ENCODE data around the gene SWAP70. TPM values are rescaled to one million over a fixed set of nuclear protein-coding genes. Genes with fewer than 3 reads are reported as not detected.

The SWAP70 gene
- total RNA-seq, 1 experiment from 2014 or later: 19.9 TPM

DNA sequence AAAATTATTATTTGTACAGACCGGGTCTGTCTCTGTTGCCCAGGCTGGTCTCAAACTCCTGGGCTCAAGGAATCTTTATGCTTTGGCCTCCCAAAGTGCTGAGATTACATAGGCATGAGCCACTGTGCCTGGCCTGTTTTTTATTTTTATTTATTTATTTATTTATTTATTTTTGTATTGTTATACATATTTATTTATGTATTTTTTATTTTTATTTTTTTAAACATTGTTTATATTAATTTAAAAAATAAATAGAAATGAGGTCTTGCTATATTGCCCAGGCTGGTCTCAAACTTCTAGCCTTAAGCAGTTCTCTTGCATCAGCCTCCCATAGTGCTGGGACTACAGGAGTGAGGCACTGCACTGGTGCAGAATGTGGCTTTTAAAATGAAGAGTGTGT, 47.0 kb downstream of the SWAP70 start:
- no peak for DNase-seq
- no peak overlapping the region for H3K4me3 Mint-ChIP-seq (ENCODE audit: low read depth, unreplicated experiment)
- H3K9me3 Mint-ChIP-seq (ENCODE audit: low read depth, unreplicated experiment): peaks cover 2% of the 10 kb centered on the region
- no peaks in the 10 kb centered on the region for H3K4me1 Mint-ChIP-seq (ENCODE audit: low read depth, unreplicated experiment)
- H3K36me3 Mint-ChIP-seq (ENCODE audit: insufficient read depth, unreplicated experiment): no peaks in the 10 kb centered on the region
- TF ChIP-seq, protein P1, sequence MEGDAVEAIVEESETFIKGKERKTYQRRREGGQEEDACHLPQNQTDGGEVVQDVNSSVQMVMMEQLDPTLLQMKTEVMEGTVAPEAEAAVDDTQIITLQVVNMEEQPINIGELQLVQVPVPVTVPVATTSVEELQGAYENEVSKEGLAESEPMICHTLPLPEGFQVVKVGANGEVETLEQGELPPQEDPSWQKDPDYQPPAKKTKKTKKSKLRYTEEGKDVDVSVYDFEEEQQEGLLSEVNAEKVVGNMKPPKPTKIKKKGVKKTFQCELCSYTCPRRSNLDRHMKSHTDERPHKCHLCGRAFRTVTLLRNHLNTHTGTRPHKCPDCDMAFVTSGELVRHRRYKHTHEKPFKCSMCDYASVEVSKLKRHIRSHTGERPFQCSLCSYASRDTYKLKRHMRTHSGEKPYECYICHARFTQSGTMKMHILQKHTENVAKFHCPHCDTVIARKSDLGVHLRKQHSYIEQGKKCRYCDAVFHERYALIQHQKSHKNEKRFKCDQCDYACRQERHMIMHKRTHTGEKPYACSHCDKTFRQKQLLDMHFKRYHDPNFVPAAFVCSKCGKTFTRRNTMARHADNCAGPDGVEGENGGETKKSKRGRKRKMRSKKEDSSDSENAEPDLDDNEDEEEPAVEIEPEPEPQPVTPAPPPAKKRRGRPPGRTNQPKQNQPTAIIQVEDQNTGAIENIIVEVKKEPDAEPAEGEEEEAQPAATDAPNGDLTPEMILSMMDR (IDR thresholded peaks at IDR 0.05; ENCODE audit: unreplicated experiment): no peak
- intact Hi-C loops (cut with micrococcal nuclease; ENCODE audit: unreplicated experiment): no loop called here
- BruUV-seq (replicated peaks): no TSS peak
- CTCF ChIA-PET: no interaction called here
- no peak overlapping the region for H3K27ac Mint-ChIP-seq (ENCODE audit: unreplicated experiment)
- H3K27me3 Mint-ChIP-seq (ENCODE audit: unreplicated experiment): no peaks in the 10 kb centered on the region

DNA sequence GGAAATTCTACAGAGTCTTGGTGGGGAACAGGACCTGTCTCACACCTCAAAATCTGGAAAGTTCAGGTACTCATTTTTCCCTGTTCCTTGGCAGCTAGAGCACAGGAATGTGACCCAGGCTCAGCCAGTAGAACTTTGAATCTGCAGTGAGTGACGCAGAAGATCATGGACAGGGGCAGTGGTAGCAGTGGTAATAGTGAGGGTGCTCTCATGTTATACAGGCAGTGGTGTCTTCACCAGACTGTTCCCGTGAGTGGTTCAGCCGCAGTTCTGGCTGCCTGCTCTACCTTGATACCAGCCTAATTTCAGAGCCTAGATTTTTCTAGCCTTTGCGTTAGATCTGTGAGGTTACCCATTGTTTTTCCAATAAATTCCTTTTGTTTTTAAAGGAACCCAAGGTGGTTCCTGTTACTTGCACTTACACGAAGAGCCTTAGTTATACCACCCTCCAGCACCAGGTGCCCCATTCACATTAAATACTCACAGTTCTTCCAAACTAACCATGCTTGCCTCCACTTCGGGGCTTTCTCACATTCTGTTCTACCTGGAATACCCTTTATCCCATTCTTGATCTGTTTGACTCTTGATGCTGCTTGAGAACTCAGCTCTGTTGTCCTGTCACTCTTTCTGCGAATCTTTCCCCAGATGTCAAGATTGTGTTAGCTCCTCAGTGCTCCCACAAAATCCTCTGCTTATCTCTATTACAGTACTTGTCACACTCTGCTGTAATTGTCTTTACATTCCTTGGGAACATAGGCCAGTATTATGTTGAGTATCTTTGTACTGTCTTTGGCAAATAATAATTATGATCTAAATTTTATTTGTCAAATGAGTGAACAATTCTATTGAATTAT, 47.8 kb downstream of the SWAP70 start:
- Mint-ChIP-seq H3K4me1 (ENCODE audit: low read depth, unreplicated experiment) (peaks cover 5% of the 10 kb centered on the region), H3K4me3 (ENCODE audit: low read depth, unreplicated experiment) (no peak overlapping the region), H3K27ac (ENCODE audit: unreplicated experiment) (no peak overlapping the region), H3K9me3 (ENCODE audit: low read depth, unreplicated experiment) (peaks cover 2% of the 10 kb centered on the region), H3K36me3 (ENCODE audit: insufficient read depth, unreplicated experiment) (no peaks in the 10 kb centered on the region), H3K27me3 (ENCODE audit: unreplicated experiment) (no peaks in the 10 kb centered on the region)
- DNase-seq: no peak
- no TSS peak for BruUV-seq (replicated peaks)
- CTCF ChIA-PET: no interaction called here
- TF ChIP-seq, protein P1 (IDR thresholded peaks at IDR 0.05; ENCODE audit: unreplicated experiment): no peak
- intact Hi-C loops (cut with micrococcal nuclease; ENCODE audit: unreplicated experiment): no loop called here

DNA sequence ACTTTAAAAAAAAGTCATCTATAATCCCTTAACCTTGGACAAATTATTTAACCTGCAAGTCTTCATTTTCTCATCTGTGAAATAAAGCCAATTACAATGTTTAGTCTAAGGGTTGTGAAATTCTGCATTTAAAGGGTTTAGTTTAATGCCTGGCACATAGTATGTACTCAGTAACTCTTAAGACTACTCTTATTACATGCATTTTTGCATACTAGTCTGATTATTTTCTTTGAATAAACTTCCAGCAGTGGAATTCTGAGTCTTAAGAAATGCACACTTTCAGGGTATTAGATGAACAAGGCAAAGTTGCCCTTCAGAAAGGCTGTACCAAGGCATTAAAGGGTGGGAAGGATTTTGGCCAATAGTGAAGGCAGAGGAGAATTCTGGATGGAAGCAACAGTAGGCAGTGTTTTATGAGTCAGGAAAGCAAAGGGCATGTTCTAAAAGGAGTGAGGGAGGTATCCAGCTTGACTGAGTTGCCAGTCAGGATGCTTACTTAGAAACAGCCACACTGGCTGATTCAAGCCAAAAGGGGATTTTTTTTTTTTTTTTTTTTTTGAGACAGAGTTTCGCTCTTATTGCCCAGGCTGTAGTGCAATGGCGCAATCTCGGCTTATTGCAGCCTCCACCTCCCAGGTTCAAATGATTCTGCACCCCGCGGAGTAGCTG, 50.5 kb downstream of the SWAP70 start:
- intact Hi-C loops (cut with micrococcal nuclease; ENCODE audit: unreplicated experiment): no loop called here
- no peaks in the 10 kb centered on the region for H3K36me3 Mint-ChIP-seq (ENCODE audit: insufficient read depth, unreplicated experiment)
- no peak overlapping the region for H3K4me3 Mint-ChIP-seq (ENCODE audit: low read depth, unreplicated experiment)
- CTCF ChIA-PET: interaction anchor here (1.0 kb wide), 1 partner anchor 101 kb away, joined by 3 read pairs; no protein-coding TSS in a partner anchor
- H3K9me3 Mint-ChIP-seq (ENCODE audit: low read depth, unreplicated experiment): no peaks in the 10 kb centered on the region
- BruUV-seq (replicated peaks): no TSS peak
- TF ChIP-seq, protein P1 (IDR thresholded peaks at IDR 0.05; ENCODE audit: unreplicated experiment): no peak
- no peak for DNase-seq
- peaks cover 11% of the 10 kb centered on the region for H3K4me1 Mint-ChIP-seq (ENCODE audit: low read depth, unreplicated experiment)
- H3K27ac Mint-ChIP-seq (ENCODE audit: unreplicated experiment): no peak overlapping the region
- H3K27me3 Mint-ChIP-seq (ENCODE audit: unreplicated experiment): no peaks in the 10 kb centered on the region

DNA sequence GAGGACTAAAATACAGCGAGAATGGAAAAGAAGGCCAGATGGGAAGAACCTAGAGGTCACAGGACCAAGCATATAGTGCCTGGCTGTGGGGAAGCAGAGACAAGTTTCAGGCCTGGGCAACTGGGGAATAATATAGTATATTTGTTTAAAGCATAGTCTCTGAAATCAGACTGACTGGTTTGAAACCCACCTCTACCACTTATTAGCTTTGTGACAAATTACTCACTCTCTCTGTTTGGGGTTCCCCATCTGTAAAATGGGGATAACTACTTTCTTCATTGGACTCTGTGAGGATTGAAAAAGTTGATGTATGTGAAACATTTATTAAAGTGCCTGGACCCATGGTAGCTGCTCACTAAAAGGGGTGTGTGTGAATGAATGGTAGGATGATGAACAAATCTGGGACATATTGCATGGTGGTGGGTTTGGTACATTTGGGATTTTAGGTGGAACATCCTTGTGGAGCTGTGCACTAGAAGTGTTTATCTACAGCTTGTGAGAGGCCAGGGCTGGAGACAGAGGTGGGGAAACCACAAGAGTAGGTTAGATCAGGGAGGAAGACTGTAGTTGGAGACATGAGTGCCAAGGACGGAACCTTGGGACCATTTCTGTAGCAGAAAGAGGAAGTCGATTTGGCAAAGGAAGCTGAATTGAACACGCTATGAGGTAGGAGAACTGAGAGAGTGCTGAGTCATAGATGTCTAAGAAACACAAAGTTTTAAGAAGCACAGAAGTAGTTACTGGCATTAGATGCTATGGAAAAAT, 52.6 kb downstream of the SWAP70 start:
- CTCF ChIA-PET: no interaction called here
- peak overlapping the region; percentile 3 for H3K27ac Mint-ChIP-seq (ENCODE audit: unreplicated experiment)
- no peaks in the 10 kb centered on the region for H3K36me3 Mint-ChIP-seq (ENCODE audit: insufficient read depth, unreplicated experiment)
- no peaks in the 10 kb centered on the region for H3K27me3 Mint-ChIP-seq (ENCODE audit: unreplicated experiment)
- H3K4me1 Mint-ChIP-seq (ENCODE audit: low read depth, unreplicated experiment): peaks cover 29% of the 10 kb centered on the region
- H3K9me3 Mint-ChIP-seq (ENCODE audit: low read depth, unreplicated experiment): no peaks in the 10 kb centered on the region
- no TSS peak for BruUV-seq (replicated peaks)
- TF ChIP-seq, protein P1 (IDR thresholded peaks at IDR 0.05; ENCODE audit: unreplicated experiment): no peak
- no peak for DNase-seq
- intact Hi-C loops (cut with micrococcal nuclease; ENCODE audit: unreplicated experiment): no loop called here
- H3K4me3 Mint-ChIP-seq (ENCODE audit: low read depth, unreplicated experiment): no peak overlapping the region
